ENCODE measurements around the gene C5orf22. TPM values are rescaled to one million over a fixed set of nuclear protein-coding genes. Genes with fewer than 3 reads are reported as not detected.

Gene C5orf22
- total RNA-seq (2021): 30.8 to 40.6 TPM (median 36.6 TPM) in 3 replicates
- Bru-seq, nascent RNA: percentile 91 among the genes with signal in this experiment
- long read RNA-seq, experiment 1, transcript C5orf22-201 (9 exons, 3,612 nt): major isoform, 129 of 219 reads
- long read RNA-seq, experiment 1, partial matches to known transcripts: 13 of 219 reads
- long read RNA-seq, experiment 1, other reads (novel, unspliced or antisense): 73 of 219 reads
- long read RNA-seq, experiment 2, transcript C5orf22-201 (9 exons, 3,612 nt): major isoform, 7 of 43 reads
- long read RNA-seq, experiment 2, partial matches to known transcripts: 21 of 43 reads
- long read RNA-seq, experiment 2, other reads (novel, unspliced or antisense): 15 of 43 reads
- long read RNA-seq, experiment 3, transcript C5orf22-201 (9 exons, 3,612 nt): major isoform, 19 of 29 reads
- long read RNA-seq, experiment 3, partial matches to known transcripts: 1 of 29 reads
- long read RNA-seq, experiment 3, other reads (novel, unspliced or antisense): 7 of 29 reads

DNA sequence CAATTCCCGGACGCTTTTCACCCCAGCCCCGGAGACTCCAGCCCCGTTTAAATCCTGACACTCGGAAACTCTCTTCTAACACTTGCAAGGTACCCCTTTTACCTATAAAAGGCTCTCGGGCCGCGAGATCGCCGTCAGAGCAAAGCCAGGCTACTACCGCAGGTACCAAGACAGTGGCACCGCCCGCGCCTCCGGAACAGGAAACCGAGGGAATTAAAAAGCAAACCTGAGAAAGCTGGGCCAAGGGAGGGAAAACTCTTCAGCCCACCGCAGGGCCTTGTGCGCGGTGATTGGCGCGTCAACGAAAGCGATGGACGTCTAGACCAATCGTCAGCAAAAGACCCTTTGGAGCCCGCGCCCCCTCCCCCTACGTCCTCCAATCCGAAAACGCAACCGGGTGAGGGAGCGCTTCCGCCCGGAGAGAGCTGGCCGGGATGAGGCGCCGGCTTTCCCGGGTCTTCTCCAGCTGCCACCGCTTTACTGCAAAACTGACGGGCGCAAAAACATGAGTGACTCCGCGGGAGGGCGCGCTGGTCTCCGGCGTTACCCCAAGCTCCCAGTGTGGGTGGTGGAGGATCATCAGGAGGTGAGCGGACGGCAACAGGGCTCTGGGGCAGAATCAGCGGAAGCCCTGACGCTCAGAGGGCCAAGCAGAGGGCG is at the start of gene C5orf22, which contains the start of gene DROSHA:
TSS of gene C5orf22 (plus strand) at position 414 of the 660 bp plus-strand sequence. CDS start at position 506, 92 bp downstream.
TSS of gene DROSHA (minus strand) at position 206 of the 660 bp plus-strand sequence. CDS start 3,034 bp downstream, outside the sequence.
- peaks cover 18% of the 10 kb centered on the region for H3K4me1 Mint-ChIP-seq
- ChIA-PET CTCF (interaction anchor here (1.0 to 2.2 kb wide), 6 partner anchors 104 to 561 kb away, joined by 3 to 13 read pairs (median 3); no protein-coding TSS in a partner anchor), POLR2A (interaction anchor here (0.8 to 1.6 kb wide), 5 partner anchors 9 to 40 kb away, joined by 3 to 5 read pairs (median 3); no protein-coding TSS in a partner anchor)
- peak; percentile 96 for DNase-seq (ENCODE audit: low spot score)
- no peaks in the 10 kb centered on the region for H3K9me3 Mint-ChIP-seq
- no peaks in the 10 kb centered on the region for H3K27me3 Mint-ChIP-seq (ENCODE audit: low read depth)
- H3K36me3 Mint-ChIP-seq: peaks cover 46% of the 10 kb centered on the region
- peak within 1 kb of the TSS; percentile 99 for H3K4me3 Mint-ChIP-seq
- peak; percentile 98 for ATAC-seq
- H3K27ac Mint-ChIP-seq: peak within 1 kb of the TSS; percentile 98
- no peak for TF ChIP-seq ELF4 (CRISPR knock-in tag; IDR thresholded peaks at IDR 0.05; ENCODE audit: low read depth)
- TF ChIP-seq, protein P1, sequence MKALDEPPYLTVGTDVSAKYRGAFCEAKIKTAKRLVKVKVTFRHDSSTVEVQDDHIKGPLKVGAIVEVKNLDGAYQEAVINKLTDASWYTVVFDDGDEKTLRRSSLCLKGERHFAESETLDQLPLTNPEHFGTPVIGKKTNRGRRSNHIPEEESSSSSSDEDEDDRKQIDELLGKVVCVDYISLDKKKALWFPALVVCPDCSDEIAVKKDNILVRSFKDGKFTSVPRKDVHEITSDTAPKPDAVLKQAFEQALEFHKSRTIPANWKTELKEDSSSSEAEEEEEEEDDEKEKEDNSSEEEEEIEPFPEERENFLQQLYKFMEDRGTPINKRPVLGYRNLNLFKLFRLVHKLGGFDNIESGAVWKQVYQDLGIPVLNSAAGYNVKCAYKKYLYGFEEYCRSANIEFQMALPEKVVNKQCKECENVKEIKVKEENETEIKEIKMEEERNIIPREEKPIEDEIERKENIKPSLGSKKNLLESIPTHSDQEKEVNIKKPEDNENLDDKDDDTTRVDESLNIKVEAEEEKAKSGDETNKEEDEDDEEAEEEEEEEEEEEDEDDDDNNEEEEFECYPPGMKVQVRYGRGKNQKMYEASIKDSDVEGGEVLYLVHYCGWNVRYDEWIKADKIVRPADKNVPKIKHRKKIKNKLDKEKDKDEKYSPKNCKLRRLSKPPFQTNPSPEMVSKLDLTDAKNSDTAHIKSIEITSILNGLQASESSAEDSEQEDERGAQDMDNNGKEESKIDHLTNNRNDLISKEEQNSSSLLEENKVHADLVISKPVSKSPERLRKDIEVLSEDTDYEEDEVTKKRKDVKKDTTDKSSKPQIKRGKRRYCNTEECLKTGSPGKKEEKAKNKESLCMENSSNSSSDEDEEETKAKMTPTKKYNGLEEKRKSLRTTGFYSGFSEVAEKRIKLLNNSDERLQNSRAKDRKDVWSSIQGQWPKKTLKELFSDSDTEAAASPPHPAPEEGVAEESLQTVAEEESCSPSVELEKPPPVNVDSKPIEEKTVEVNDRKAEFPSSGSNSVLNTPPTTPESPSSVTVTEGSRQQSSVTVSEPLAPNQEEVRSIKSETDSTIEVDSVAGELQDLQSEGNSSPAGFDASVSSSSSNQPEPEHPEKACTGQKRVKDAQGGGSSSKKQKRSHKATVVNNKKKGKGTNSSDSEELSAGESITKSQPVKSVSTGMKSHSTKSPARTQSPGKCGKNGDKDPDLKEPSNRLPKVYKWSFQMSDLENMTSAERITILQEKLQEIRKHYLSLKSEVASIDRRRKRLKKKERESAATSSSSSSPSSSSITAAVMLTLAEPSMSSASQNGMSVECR (CRISPR knock-in tag; IDR thresholded peaks at IDR 0.05; ENCODE audit: borderline replicate concordance): peak; percentile 33; the same call in 1 of the 2 replicates
- TF ChIP-seq ESRRA (CRISPR knock-in tag; IDR thresholded peaks at IDR 0.05; ENCODE audit: borderline replicate concordance): no peak
- 0 out of 2 replicates have a peak, but pooled peaks have one; percentile 28 for TF ChIP-seq MYBL2 (CRISPR knock-in tag; IDR thresholded peaks at IDR 0.05)
- TF ChIP-seq ETV6 (CRISPR knock-in tag; IDR thresholded peaks at IDR 0.05): 0 out of 2 replicates have a peak, but pooled peaks have one; percentile 7
- no peak for TF ChIP-seq GTF2I (CRISPR knock-in tag; conservative IDR thresholded peaks at IDR 0.05)
- no peak for TF ChIP-seq PRRX2 (CRISPR knock-in tag; IDR thresholded peaks at IDR 0.05)
- peak; percentile 95 for TF ChIP-seq NFYB (CRISPR knock-in tag; conservative IDR thresholded peaks at IDR 0.05; ENCODE audit: low read depth)
- TF ChIP-seq ZNF232 (CRISPR knock-in tag; IDR thresholded peaks at IDR 0.05): 0 out of 2 replicates have a peak, but pooled peaks have one; percentile 64
- TF ChIP-seq TEAD1 (CRISPR knock-in tag; IDR thresholded peaks at IDR 0.05): peak; percentile 41; the same call in 1 of the 2 replicates
- TF ChIP-seq SP1 (CRISPR knock-in tag; conservative IDR thresholded peaks at IDR 0.05): peak; percentile 56
- TF ChIP-seq FOXK1 (CRISPR knock-in tag; IDR thresholded peaks at IDR 0.05): no peak; the same call in 1 of the 2 replicates
- TF ChIP-seq MXD4 (CRISPR knock-in tag; IDR thresholded peaks at IDR 0.05; ENCODE audit: borderline replicate concordance): no peak
- peak; percentile 54; the same call in 1 of the 2 replicates for TF ChIP-seq NFE2L1 (CRISPR knock-in tag; IDR thresholded peaks at IDR 0.05)
- peak; percentile 73; the same call in 1 of the 2 replicates for TF ChIP-seq NR2C2 (CRISPR knock-in tag; IDR thresholded peaks at IDR 0.05)
- peak; percentile 70; the same call in 1 of the 2 replicates for TF ChIP-seq FOXP1 (CRISPR knock-in tag; IDR thresholded peaks at IDR 0.05; ENCODE audit: borderline replicate concordance)
- TF ChIP-seq RELA (CRISPR knock-in tag; IDR thresholded peaks at IDR 0.05; ENCODE audit: borderline replicate concordance): no peak

DNA sequence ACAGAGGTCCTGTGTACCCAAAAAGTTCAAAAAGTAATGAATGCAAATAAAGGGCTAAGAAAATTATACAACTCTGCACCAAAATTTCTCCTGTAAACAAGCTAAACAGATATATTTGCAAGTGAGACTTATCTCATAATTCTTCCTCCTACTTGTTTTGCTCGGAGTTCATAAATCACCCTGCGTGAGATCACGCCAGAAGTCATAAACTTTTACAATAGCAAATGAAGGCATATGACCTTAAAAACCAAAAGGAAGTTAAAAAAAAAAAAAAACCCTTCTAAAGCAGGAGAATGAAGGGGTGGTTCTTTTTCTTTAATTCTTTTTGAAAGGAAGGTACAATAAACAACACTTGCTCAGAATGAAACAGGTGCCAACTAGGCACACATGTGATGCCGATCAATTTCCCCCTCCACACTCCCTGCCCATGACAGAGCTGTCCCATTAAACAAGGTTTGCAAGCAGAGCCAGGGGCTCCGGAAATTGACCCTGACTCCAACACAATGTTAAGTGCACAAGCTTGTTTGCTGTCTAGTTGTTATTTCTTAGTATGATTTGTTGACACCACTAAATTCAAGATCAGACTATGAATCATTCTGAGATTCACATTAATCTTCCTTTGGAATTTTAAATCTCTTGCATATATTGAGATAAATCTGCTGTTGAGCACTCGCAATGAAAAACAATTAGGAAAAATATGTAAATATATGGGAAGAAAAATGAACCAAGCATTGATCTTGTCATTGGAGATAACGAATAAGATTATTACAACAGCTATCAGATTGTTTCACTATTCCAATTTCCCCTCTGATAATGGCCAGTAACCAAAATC is 46.5 kb upstream of the C5orf22 start:
- ChIA-PET POLR2A (no interaction called here), CTCF (interaction anchor here (0.7 kb wide), 1 partner anchor 228 kb away, joined by 3 read pairs; no protein-coding TSS in a partner anchor)
- no peak for ATAC-seq
- Mint-ChIP-seq H3K9me3 (no peaks in the 10 kb centered on the region), H3K27me3 (ENCODE audit: low read depth) (no peaks in the 10 kb centered on the region), H3K4me1 (peaks cover 4% of the 10 kb centered on the region), H3K27ac (peak overlapping the region; percentile 51), H3K36me3 (peaks cover 36% of the 10 kb centered on the region), H3K4me3 (no peak overlapping the region)
- no peak for DNase-seq (ENCODE audit: low spot score)
- TF ChIP-seq OVOL2 (CRISPR knock-in tag; IDR thresholded peaks at IDR 0.05; ENCODE audit: borderline replicate concordance) (no peak), USF2 (CRISPR knock-in tag; IDR thresholded peaks at IDR 0.05) (no peak), USF1 (CRISPR knock-in tag; IDR thresholded peaks at IDR 0.05) (no peak), ZSCAN18 (CRISPR knock-in tag; IDR thresholded peaks at IDR 0.05) (no peak), JAZF1 (CRISPR knock-in tag; IDR thresholded peaks at IDR 0.05) (no peak), ZBTB43 (CRISPR knock-in tag; IDR thresholded peaks at IDR 0.05) (no peak)
